ENCODE measurements around the gene CCZ1.
"Not testable (repeated sequence)": the region's sequence is repeated elsewhere in the genome, so short reads cannot be mapped to it uniquely, and the experiment has no call there.

CCZ1 gene

GRCh38 chr7:5916529-5916928 lies 18.0 kb downstream of the CCZ1 start:
- not testable (repeated sequence) for DNase-seq

- DNase-seq, result not testable (repeated sequence)
These were observed 25.6 kb downstream of the CCZ1 start for GRCh38 chr7:5924180-5924579.

GRCh38 chr7:5924630-5925029 lies 26.1 kb downstream of the CCZ1 start:
- not testable (repeated sequence) for DNase-seq

- DNase-seq, result not testable (repeated sequence)
These were observed 27.8 kb downstream of the CCZ1 start for GRCh38 chr7:5926263-5926870.

- not testable (repeated sequence) for DNase-seq
These were observed 31.8 kb downstream of the CCZ1 start for GRCh38 chr7:5930290-5930689.

- not testable (repeated sequence) for DNase-seq
These were observed 32.7 kb downstream of the CCZ1 start for GRCh38 chr7:5931250-5931649.

GRCh38 chr7:5931905-5932644 lies 33.5 kb downstream of the CCZ1 start:
- DNase-seq, result not testable (repeated sequence)

GRCh38 chr7:5934945-5935450 lies 36.5 kb downstream of the CCZ1 start:
- DNase-seq, result not testable (repeated sequence)

GRCh38 chr7:5963205-5963604 lies 64.7 kb downstream of the CCZ1 start:
- DNase-seq, result not testable (repeated sequence)

GRCh38 chr7:5963810-5964209 lies 65.3 kb downstream of the CCZ1 start:
- not testable (repeated sequence) for DNase-seq

- not testable (repeated sequence) for DNase-seq
These were observed 71.9 kb downstream of the CCZ1 start, which contains the start of gene RSPH10B for GRCh38 chr7:5970347-5970911. RSPH10B (minus strand) TSS chr7:5970689; CDS start chr7:5967116, 3,573 bp downstream.

GRCh38 chr7:5973580-5973979 lies 75.0 kb downstream of the CCZ1 start:
- DNase-seq, result not testable (repeated sequence)
